WTC11 (cell line): ENCODE measurements around the gene MAGI2. TPM values are rescaled to one million over a fixed set of nuclear protein-coding genes. Genes with fewer than 3 reads are reported as not detected.

ENCODE experiments used
- ATAC-seq: fragments of 200-7000 bp; cut with Tn5 transposase; 2 replicates; pipeline ENCODE4 v1.10.0; 2021; ENCODE audit warnings: mild to moderate bottlenecking, moderate library complexity
- CTCF ChIA-PET: fragments of 300-600 bp; sonication (Branson Sonifier 250); formaldehyde crosslinking; loops from one replicate; lab custom pipeline; 2021; ENCODE audit warnings: antibody characterized with exemption; lab: Charles Lee
- POLR2A ChIA-PET: fragments of 350-600 bp; sonication (Branson Sonifier 250); formaldehyde crosslinking; loops from one replicate; lab custom pipeline; 2021; ENCODE audit warnings: antibody characterized with exemption; lab: Charles Lee
- DNase-seq: peaks from one replicate; pipeline ENCODE4 v3.0.0; 2021; ENCODE audit warnings: low spot score
- H3K27ac Mint-ChIP-seq: 2 replicates; pipeline ENCODE4 v1.8.0; 2021; ENCODE audit warnings: mixed read lengths
- H3K27me3 Mint-ChIP-seq: 2 replicates; pipeline ENCODE4 v1.8.0; 2021; ENCODE audit warnings: low read depth, mild to moderate bottlenecking, moderate library complexity, mixed read lengths
- H3K36me3 Mint-ChIP-seq: 2 replicates; pipeline ENCODE4 v1.8.0; 2021; ENCODE audit warnings: mixed read lengths
- H3K4me1 Mint-ChIP-seq: 2 replicates; pipeline ENCODE4 v1.8.0; 2022; ENCODE audit warnings: mixed read lengths
- H3K4me3 Mint-ChIP-seq: 2 replicates; pipeline ENCODE4 v1.8.0; 2021; ENCODE audit warnings: mild to moderate bottlenecking, moderate library complexity, mixed read lengths
- H3K9me3 Mint-ChIP-seq: 2 replicates; pipeline ENCODE4 v1.8.0; 2021; ENCODE audit warnings: mixed read lengths
- AR ChIP-seq: fragments of 250-450 bp; sonication (Bioruptor Pico); IDR thresholded peaks from 2 replicates; pipeline ENCODE4 v1.9.0; 2021; ENCODE audit warnings: mild to moderate bottlenecking
- ATF2 ChIP-seq: sonication (generic); formaldehyde crosslinking; IDR thresholded peaks from 2 replicates; pipeline ENCODE4 v1.8.1; 2022; ENCODE audit warnings: low read depth, missing genetic modification reagents, borderline replicate concordance
- E2F1 ChIP-seq: sonication (generic); formaldehyde crosslinking; IDR thresholded peaks from 2 replicates; pipeline ENCODE4 v1.8.0; 2022; ENCODE audit warnings: mild to moderate bottlenecking, missing genetic modification reagents
- ELF4 ChIP-seq: sonication (generic); formaldehyde crosslinking; IDR thresholded peaks from 2 replicates; pipeline ENCODE4 v1.8.1; 2022; ENCODE audit warnings: low read depth, mild to moderate bottlenecking, moderate library complexity, missing genetic modification reagents
- ESRRA ChIP-seq: sonication (generic); formaldehyde crosslinking; IDR thresholded peaks from 2 replicates; pipeline ENCODE4 v1.8.1; 2022; ENCODE audit warnings: mild to moderate bottlenecking, missing genetic modification reagents, borderline replicate concordance
- FOXJ3 ChIP-seq: sonication (generic); formaldehyde crosslinking; IDR thresholded peaks from 2 replicates; pipeline ENCODE4 v1.9.0; 2021; ENCODE audit warnings: missing genetic modification reagents, mild to moderate bottlenecking, borderline replicate concordance
- FOXK1 ChIP-seq: sonication (generic); formaldehyde crosslinking; IDR thresholded peaks from 2 replicates; pipeline ENCODE4 v1.8.0; 2022; ENCODE audit warnings: mild to moderate bottlenecking, moderate library complexity, missing genetic modification reagents
- FOXP1 ChIP-seq: sonication (generic); formaldehyde crosslinking; IDR thresholded peaks from 2 replicates; pipeline ENCODE4 v1.8.0; 2022; ENCODE audit warnings: missing genetic modification reagents, mild to moderate bottlenecking, moderate library complexity, borderline replicate concordance
- GTF2I ChIP-seq: fragments of 250-450 bp; sonication (Bioruptor Pico); conservative IDR thresholded peaks from 2 replicates; pipeline ENCODE4 v1.4.0; 2021; ENCODE audit warnings: mild to moderate bottlenecking
- IRF1 ChIP-seq: sonication (generic); formaldehyde crosslinking; IDR thresholded peaks from 2 replicates; pipeline ENCODE4 v1.8.0; 2023; ENCODE audit warnings: missing genetic modification reagents
- JAZF1 ChIP-seq: fragments of 250-450 bp; sonication (Bioruptor Pico); IDR thresholded peaks from 2 replicates; pipeline ENCODE4 v1.9.0; 2021; ENCODE audit warnings: moderate library complexity, mild to moderate bottlenecking, inconsistent platforms
- KAT7 ChIP-seq: sonication (generic); formaldehyde crosslinking; IDR thresholded peaks from 2 replicates; pipeline ENCODE4 v1.8.1; 2023; ENCODE audit warnings: missing genetic modification reagents, mild to moderate bottlenecking, borderline replicate concordance
- NFYB ChIP-seq: sonication (generic); formaldehyde crosslinking; conservative IDR thresholded peaks from 2 replicates; pipeline ENCODE4 v1.8.0; 2022; ENCODE audit warnings: low read depth, missing genetic modification reagents
- NR1H2 ChIP-seq: sonication (generic); formaldehyde crosslinking; IDR thresholded peaks from 2 replicates; pipeline ENCODE4 v1.9.0; 2021; ENCODE audit warnings: mild to moderate bottlenecking, moderate library complexity, missing genetic modification reagents
- PREB ChIP-seq: sonication (generic); formaldehyde crosslinking; IDR thresholded peaks from 2 replicates; pipeline ENCODE4 v1.8.1; 2022; ENCODE audit warnings: mild to moderate bottlenecking, missing genetic modification reagents, moderate library complexity, borderline replicate concordance
- TEAD4 ChIP-seq: sonication (generic); formaldehyde crosslinking; IDR thresholded peaks from 2 replicates; pipeline ENCODE4 v1.8.0; 2022; ENCODE audit warnings: mild to moderate bottlenecking, missing genetic modification reagents
- USF1 ChIP-seq: sonication (generic); formaldehyde crosslinking; IDR thresholded peaks from 2 replicates; pipeline ENCODE4 v1.8.0; 2022; ENCODE audit warnings: mild to moderate bottlenecking, missing genetic modification reagents
- ZNF317 ChIP-seq: sonication (generic); formaldehyde crosslinking; IDR thresholded peaks from 2 replicates; pipeline ENCODE4 v1.8.1; 2023; ENCODE audit warnings: low read depth, mild to moderate bottlenecking, moderate library complexity, missing genetic modification reagents, borderline replicate concordance
- ZNF416 ChIP-seq: fragments of 250-450 bp; sonication (Bioruptor Pico); IDR thresholded peaks from 2 replicates; pipeline ENCODE4 v1.9.0; 2021; ENCODE audit warnings: mild to moderate bottlenecking, inconsistent platforms
- total RNA-seq: library from RNA; stranded (reverse); gene quantifications from 3 replicates; pipeline ENCODE4 v1.2.3, GENCODE V29; 2021

The MAGI2 gene
- total RNA-seq, 1 experiment from 2014 or later: 26.6 TPM

GRCh38 chr7:78111386-78111785 is 1342.1 kb downstream of the MAGI2 start:
- Mint-ChIP-seq H3K27ac (no peak overlapping the region; the same call in 1 of the 2 replicates), H3K4me3 (no peak overlapping the region; the same call in 1 of the 2 replicates), H3K4me1 (peaks cover 46% of the 10 kb centered on the region), H3K36me3 (peaks cover 6% of the 10 kb centered on the region), H3K27me3 (no peaks in the 10 kb centered on the region), H3K9me3 (peaks cover 9% of the 10 kb centered on the region)
- POLR2A ChIA-PET: interaction anchor here (0.6 kb wide), 1 partner anchor 54 kb away, joined by 3 read pairs; no protein-coding TSS in a partner anchor
- TF ChIP-seq KAT7 (CRISPR knock-in tag): no peak
- TF ChIP-seq ELF4 (CRISPR knock-in tag): no peak
- no peak for TF ChIP-seq IRF1 (CRISPR knock-in tag)
- no peak for TF ChIP-seq GTF2I (CRISPR knock-in tag)
- TF ChIP-seq PREB (CRISPR knock-in tag): no peak
- TF ChIP-seq ZNF416 (CRISPR knock-in tag): no peak
- TF ChIP-seq ZNF317 (CRISPR knock-in tag): no peak
- no peak for TF ChIP-seq TEAD4 (CRISPR knock-in tag)
- TF ChIP-seq FOXP1 (CRISPR knock-in tag): no peak
- TF ChIP-seq NFYB (CRISPR knock-in tag): no peak
- no peak for TF ChIP-seq AR (CRISPR knock-in tag)
- TF ChIP-seq E2F1 (CRISPR knock-in tag): no peak
- TF ChIP-seq ESRRA (CRISPR knock-in tag): no peak
- TF ChIP-seq ATF2: no peak
- TF ChIP-seq NR1H2 (CRISPR knock-in tag): no peak
- TF ChIP-seq FOXK1: no peak
- TF ChIP-seq USF1 (CRISPR knock-in tag): no peak
- no peak for TF ChIP-seq JAZF1
- no peak for TF ChIP-seq FOXJ3 (CRISPR knock-in tag)
- CTCF ChIA-PET: interaction anchor here (1.1 to 1.7 kb wide), 3 partner anchors 23 to 91 kb away, joined by 3 to 6 read pairs (median 3); no protein-coding TSS in a partner anchor
- ATAC-seq (peak; percentile 76), DNase-seq (no peak)
